GM21619 (cell line): Measurements from ENCODE around the gene C22orf39.

Experiments
- ATAC-seq: cut with Tn5 transposase; IDR thresholded peaks from one replicate; pipeline ENCODE4 v1.9.1; 2021; ENCODE audit not compliant: unreplicated experiment

Gene C22orf39

GRCh38 chr22:19402642-19403191 lies 44.8 kb downstream of the C22orf39 start:
- no peak for ATAC-seq

- ATAC-seq, result no peak
Observed at GRCh38 chr22:19401483-19401882, 46.0 kb downstream of the C22orf39 start.

- ATAC-seq, result no peak
Observed at GRCh38 chr22:19400881-19401280, 46.6 kb downstream of the C22orf39 start.

- ATAC-seq, result no peak
Observed at GRCh38 chr22:19398652-19399051, 48.9 kb downstream of the C22orf39 start.

GRCh38 chr22:19398206-19398605 lies 49.3 kb downstream of the C22orf39 start:
- ATAC-seq, result no peak

- no peak for ATAC-seq
Observed at GRCh38 chr22:19397734-19398104, 49.8 kb downstream of the C22orf39 start.

GRCh38 chr22:19396934-19397733 lies 50.4 kb downstream of the C22orf39 start:
- no peak for ATAC-seq

GRCh38 chr22:19396561-19396933 lies 51.0 kb downstream of the C22orf39 start:
- no peak for ATAC-seq

GRCh38 chr22:19395276-19395675 lies 52.2 kb downstream of the C22orf39 start:
- ATAC-seq, result no peak

- no peak for ATAC-seq
Observed at GRCh38 chr22:19394274-19395050, 53.0 kb downstream of the C22orf39 start.

- no peak for ATAC-seq
Observed at GRCh38 chr22:19393704-19394103, 53.8 kb downstream of the C22orf39 start.
